SU-DHL-6 (cell line): ENCODE results near the gene ANKRD31.

Source experiments
- CTCF ChIP-seq: fragments of 200-600 bp; sonication (generic); IDR thresholded peaks from one replicate; pipeline ENCODE4 v1.5.1; 2017; ENCODE audit warnings: antibody characterized with exemption, mild to moderate bottlenecking, low read length, moderate library complexity; ENCODE audit not compliant: insufficient read depth, poor library complexity, severe bottlenecking
- EZH2phosphoT487 ChIP-seq: fragments of 200-600 bp; sonication (generic), shearing (Covaris generic); conservative IDR thresholded peaks from 2 replicates; pipeline ENCODE4 v1.6.1; 2018; ENCODE audit warnings: mild to moderate bottlenecking, antibody characterized with exemption, low read length, moderate library complexity, mixed read lengths

- TF ChIP-seq CTCF (no peak), EZH2phosphoT487 (no peak)
These were observed 216.5 kb downstream of the ANKRD31 start for GRCh38 chr5:75020016-75020656.
